Measurements from ENCODE around the gene ATG7. TPM values are rescaled to one million over a fixed set of nuclear protein-coding genes. Genes with fewer than 3 reads are reported as not detected.

ATG7 gene
- total RNA-seq, 4 donors from 2014 or later = 49.4 to 145 (median 82.1) TPM

DNA sequence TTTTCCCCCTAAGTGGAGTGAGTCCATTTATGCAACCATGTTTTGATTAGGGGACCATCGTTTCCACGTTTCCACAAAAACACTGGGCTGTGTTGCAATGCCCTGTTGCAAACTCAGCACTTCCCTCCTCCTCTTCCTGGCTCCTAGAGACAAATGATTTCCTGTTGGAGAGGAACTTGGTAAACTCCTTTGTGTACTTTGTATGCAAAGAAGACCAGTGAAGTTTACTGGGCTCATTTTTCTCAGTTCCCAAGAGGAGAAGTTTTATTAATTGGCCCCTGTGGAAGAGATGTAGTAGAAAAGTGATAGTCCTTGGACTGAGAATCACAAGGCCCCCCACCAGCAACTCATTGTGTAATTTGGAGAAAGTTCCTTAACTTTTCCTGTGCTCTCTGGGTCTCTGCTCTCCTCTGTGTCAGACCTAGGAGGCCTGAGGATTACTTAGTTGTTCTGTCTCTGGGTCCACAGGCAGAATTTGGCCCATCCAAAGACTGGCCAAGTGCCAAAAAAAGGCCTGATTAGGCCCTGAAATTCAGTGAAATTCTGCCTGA lies 95.0 kb downstream of the ATG7 start:
- WGBS = 11% methylated on average over 2 of the region's 2 CpGs
- Histone ChIP-seq H3K4me1 (peaks cover 19% of the 10 kb centered on the region), H3K4me3 (no peak overlapping the region), H3K27ac (peak overlapping the region; percentile 22), H3K9me3 (no peaks in the 10 kb centered on the region), H3K27me3 (no peaks in the 10 kb centered on the region), H3K36me3 (peaks cover 40% of the 10 kb centered on the region)
- DNase-seq (ENCODE audit: low spot score in 2 of 2) = peak in 1 of 2 donors; percentile 75
- TF ChIP-seq POLR2AphosphoS5 (IDR thresholded peaks at IDR 0.05) (peak in 1 of 3 donors; percentile 70), POLR2A (IDR thresholded peaks at IDR 0.05) (no peak)

DNA sequence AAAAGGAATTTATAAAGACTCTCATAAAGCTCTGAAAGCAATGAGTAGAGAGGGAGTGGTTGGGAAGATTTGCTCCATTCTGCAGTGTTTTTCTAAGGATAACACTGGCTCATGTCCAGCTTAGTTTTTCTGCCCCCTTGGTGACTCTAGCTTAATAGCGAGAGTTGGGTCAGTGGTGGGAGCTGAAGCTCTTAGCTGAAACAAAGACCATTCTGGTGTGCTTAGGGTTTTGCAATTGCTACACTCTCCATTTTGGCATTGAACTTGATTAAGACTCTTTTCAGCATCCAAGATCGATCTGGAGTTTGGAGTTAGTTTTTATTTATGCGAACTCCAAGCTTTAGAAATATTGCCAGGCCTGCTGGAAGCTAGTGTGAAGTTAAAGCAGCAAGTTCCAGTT lies 98.0 kb downstream of the ATG7 start:
- no peaks in the 10 kb centered on the region for H3K9me3 ChIP-seq
- no peak for DNase-seq (ENCODE audit: low spot score in 2 of 2)
- no peak overlapping the region for H3K4me3 ChIP-seq
- no peaks in the 10 kb centered on the region for H3K27me3 ChIP-seq
- no peak overlapping the region for H3K27ac ChIP-seq
- 71% methylated on average over 3 of the region's 3 CpGs for WGBS
- no peak for TF ChIP-seq EP300 (IDR thresholded peaks at IDR 0.05)
- TF ChIP-seq POLR2A (IDR thresholded peaks at IDR 0.05) = no peak
- TF ChIP-seq POLR2AphosphoS5 (IDR thresholded peaks at IDR 0.05) = no peak
- TF ChIP-seq, protein P1, sequence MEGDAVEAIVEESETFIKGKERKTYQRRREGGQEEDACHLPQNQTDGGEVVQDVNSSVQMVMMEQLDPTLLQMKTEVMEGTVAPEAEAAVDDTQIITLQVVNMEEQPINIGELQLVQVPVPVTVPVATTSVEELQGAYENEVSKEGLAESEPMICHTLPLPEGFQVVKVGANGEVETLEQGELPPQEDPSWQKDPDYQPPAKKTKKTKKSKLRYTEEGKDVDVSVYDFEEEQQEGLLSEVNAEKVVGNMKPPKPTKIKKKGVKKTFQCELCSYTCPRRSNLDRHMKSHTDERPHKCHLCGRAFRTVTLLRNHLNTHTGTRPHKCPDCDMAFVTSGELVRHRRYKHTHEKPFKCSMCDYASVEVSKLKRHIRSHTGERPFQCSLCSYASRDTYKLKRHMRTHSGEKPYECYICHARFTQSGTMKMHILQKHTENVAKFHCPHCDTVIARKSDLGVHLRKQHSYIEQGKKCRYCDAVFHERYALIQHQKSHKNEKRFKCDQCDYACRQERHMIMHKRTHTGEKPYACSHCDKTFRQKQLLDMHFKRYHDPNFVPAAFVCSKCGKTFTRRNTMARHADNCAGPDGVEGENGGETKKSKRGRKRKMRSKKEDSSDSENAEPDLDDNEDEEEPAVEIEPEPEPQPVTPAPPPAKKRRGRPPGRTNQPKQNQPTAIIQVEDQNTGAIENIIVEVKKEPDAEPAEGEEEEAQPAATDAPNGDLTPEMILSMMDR (IDR thresholded peaks at IDR 0.05) = no peak
- peaks cover 19% of the 10 kb centered on the region for H3K4me1 ChIP-seq
- peaks cover 12% of the 10 kb centered on the region for H3K36me3 ChIP-seq

DNA sequence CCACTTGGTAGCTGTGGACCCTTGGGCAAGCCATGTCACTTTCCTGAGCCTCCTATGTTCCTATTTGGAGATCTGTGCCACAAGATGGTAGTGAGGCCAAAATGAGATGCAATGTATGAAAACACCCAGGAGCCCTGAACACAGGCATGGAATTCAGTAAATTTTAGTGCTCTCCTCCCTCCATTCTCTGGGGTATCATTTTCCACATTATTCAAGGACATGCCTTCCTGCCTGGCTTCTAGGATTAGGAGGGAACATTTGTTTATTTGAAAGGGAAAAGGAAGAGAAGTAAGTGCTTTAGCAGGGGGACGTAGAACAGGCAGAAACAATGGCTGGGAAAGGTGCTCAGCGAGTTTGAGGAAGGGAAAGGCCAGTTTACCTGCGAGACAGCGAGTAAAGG lies 98.8 kb downstream of the ATG7 start:
- no peak for DNase-seq (ENCODE audit: low spot score in 2 of 2)
- Histone ChIP-seq H3K27ac (no peak overlapping the region), H3K4me1 (peaks cover 19% of the 10 kb centered on the region), H3K36me3 (peaks cover 5% of the 10 kb centered on the region), H3K4me3 (no peak overlapping the region), H3K27me3 (no peaks in the 10 kb centered on the region), H3K9me3 (no peaks in the 10 kb centered on the region)
- 92% methylated on average over 4 of the region's 4 CpGs for WGBS
- TF ChIP-seq POLR2A (IDR thresholded peaks at IDR 0.05) (no peak), POLR2AphosphoS5 (IDR thresholded peaks at IDR 0.05) (no peak), EP300 (IDR thresholded peaks at IDR 0.05) (no peak)
- TF ChIP-seq, protein P1 (IDR thresholded peaks at IDR 0.05) = no peak

DNA sequence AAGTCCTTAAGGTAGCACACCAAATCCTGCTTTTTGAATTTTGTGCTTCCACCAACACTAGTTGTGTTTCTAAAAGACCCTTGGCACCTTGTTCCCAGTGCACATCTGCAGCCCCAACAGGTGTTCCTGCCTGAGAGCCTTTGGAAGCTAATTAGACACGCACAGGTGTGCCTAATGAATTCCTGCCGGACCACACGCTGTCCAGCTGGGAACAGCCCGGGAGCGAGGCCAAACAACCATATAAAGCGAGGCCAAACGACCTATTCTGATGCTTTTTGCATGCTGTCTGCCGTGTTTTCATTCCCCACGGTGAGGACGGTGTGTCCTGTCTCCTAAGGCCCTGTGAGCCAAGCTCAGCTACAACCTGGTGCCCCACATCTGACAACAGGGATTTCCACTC lies 99.5 kb downstream of the ATG7 start:
- 93% methylated on average over 10 of the region's 10 CpGs for WGBS
- TF ChIP-seq, protein P1 (IDR thresholded peaks at IDR 0.05) = no peak
- TF ChIP-seq POLR2AphosphoS5 (IDR thresholded peaks at IDR 0.05) (no peak), POLR2A (IDR thresholded peaks at IDR 0.05) (no peak), EP300 (IDR thresholded peaks at IDR 0.05) (no peak)

DNA sequence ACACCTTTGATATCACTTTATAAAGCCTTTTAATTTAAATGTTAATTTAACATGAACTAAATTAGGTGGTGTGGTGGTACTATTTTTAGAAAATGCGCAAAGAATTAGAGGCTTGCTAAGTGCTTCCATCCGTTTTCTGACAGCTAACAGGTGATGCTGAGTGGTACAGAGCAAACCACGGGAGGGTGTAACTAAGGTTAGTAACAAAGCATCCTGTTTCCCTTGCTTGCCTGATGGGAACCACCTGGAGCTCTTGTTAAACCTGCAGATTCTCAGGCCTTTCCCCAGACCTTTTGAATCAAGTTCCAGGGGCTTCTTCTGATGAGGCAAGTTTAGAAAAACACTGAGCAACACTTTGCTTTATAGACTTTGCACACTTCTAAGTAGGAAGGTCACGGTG lies 101.0 kb downstream of the ATG7 start:
- TF ChIP-seq, protein P1 (IDR thresholded peaks at IDR 0.05) = no peak
- TF ChIP-seq POLR2A (IDR thresholded peaks at IDR 0.05) (no peak), POLR2AphosphoS5 (IDR thresholded peaks at IDR 0.05) (no peak), EP300 (IDR thresholded peaks at IDR 0.05) (no peak)
- DNase-seq (ENCODE audit: low spot score in 2 of 2) = no peak
- peaks cover 4% of the 10 kb centered on the region for H3K4me1 ChIP-seq
- peaks cover 3% of the 10 kb centered on the region for H3K36me3 ChIP-seq
- H3K9me3 ChIP-seq = no peaks in the 10 kb centered on the region
- no peak overlapping the region for H3K27ac ChIP-seq
- WGBS = 95% methylated on average over 4 of the region's 4 CpGs
- H3K4me3 ChIP-seq = no peak overlapping the region
- no peaks in the 10 kb centered on the region for H3K27me3 ChIP-seq

More for the DNA sequence above, 99.5 kb downstream of the ATG7 start:
- DNase-seq (ENCODE audit: low spot score in 2 of 2) = no peak
- Histone ChIP-seq H3K4me1 (peaks cover 15% of the 10 kb centered on the region), H3K27me3 (no peaks in the 10 kb centered on the region), H3K9me3 (no peaks in the 10 kb centered on the region), H3K36me3 (peaks cover 3% of the 10 kb centered on the region), H3K27ac (no peak overlapping the region), H3K4me3 (no peak overlapping the region)

DNA sequence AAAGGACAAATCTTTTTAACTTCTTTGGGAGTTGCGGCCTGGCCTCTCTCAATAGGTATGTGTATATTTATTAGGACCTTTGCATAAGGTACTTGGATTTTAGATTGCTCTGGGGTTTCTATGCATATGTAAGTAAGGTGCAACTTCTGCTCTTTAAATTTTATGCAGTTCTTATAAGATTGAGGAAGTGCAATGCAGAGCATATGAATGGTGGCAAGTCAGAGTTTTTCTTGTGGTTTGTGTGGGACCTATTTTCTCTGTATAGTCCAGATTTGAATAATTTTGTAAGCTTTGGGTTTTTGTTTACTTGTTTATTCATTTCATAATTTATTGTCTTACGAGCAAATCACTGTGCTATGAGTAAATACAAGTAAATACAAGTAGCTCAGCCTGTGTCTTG lies 101.5 kb downstream of the ATG7 start:
- TF ChIP-seq EP300 (IDR thresholded peaks at IDR 0.05) = no peak
- no peak for TF ChIP-seq POLR2AphosphoS5 (IDR thresholded peaks at IDR 0.05)
- no peak for TF ChIP-seq POLR2A (IDR thresholded peaks at IDR 0.05)
- TF ChIP-seq, protein P1 (IDR thresholded peaks at IDR 0.05) = no peak
- Histone ChIP-seq H3K4me1 (peaks cover 4% of the 10 kb centered on the region), H3K36me3 (peaks cover 3% of the 10 kb centered on the region), H3K27ac (no peak overlapping the region), H3K9me3 (no peaks in the 10 kb centered on the region), H3K27me3 (no peaks in the 10 kb centered on the region), H3K4me3 (no peak overlapping the region)
- DNase-seq (ENCODE audit: low spot score in 2 of 2) = no peak
- 99% methylated on average over 2 of the region's 2 CpGs for WGBS
